Spleen (tissue), 13 donors: ENCODE measurements around the gene OLFM3. TPM values are rescaled to one million over a fixed set of nuclear protein-coding genes. Genes with fewer than 3 reads are reported as not detected.

Experiments used
- DNase-seq: peaks from one replicate; pipeline ENCODE4 v3.0.0-alpha.2; 2020
- H3K27ac ChIP-seq, 8 donors: fragments of 200-600 bp; sonication (generic) in 7 of 8; 1 replicate in 4 of 8; 2 replicates in 4 of 8; pipeline versions ENCODE4 v1.5.0 to v1.8.0; 2016 to 2021; ENCODE audit warnings: inconsistent platforms in 4 of 8, mild to moderate bottlenecking in 4 of 8, moderate library complexity in 1 of 8
- H3K27me3 ChIP-seq, 7 donors: fragments of 200-600 bp; sonication (generic) in 6 of 7; replicated peaks in 1 of 7; 1 replicate in 4 of 7; 2 replicates in 3 of 7; pipeline versions ENCODE4 v1.5.0 to v1.8.0; 2016 to 2021; ENCODE audit warnings: inconsistent platforms in 3 of 7, mild to moderate bottlenecking in 1 of 7
- H3K36me3 ChIP-seq, 6 donors: fragments of 200-600 bp; sonication (generic) in 5 of 6; 1 replicate in 4 of 6; 2 replicates in 2 of 6; pipeline versions ENCODE4 v1.5.0 to v1.8.0; 2016 to 2021; ENCODE audit warnings: inconsistent platforms in 2 of 6
- H3K4me1 ChIP-seq, 6 donors: fragments of 200-600 bp; sonication (generic) in 5 of 6; 1 replicate in 3 of 6; 2 replicates in 3 of 6; pipeline versions ENCODE4 v1.5.0 to v1.8.0; 2016 to 2021; ENCODE audit warnings: inconsistent platforms in 3 of 6
- H3K4me3 ChIP-seq, 8 donors: fragments of 200-600 bp; sonication (generic) in 7 of 8; 1 replicate in 4 of 8; 2 replicates in 4 of 8; pipeline versions ENCODE4 v1.5.0 to v1.8.0; 2016 to 2021; ENCODE audit warnings: inconsistent platforms in 4 of 8, mild to moderate bottlenecking in 4 of 8, moderate library complexity in 2 of 8
- H3K9me3 ChIP-seq, 8 donors: fragments of 200-600 bp; sonication (generic) in 7 of 8; 1 replicate in 4 of 8; 2 replicates in 4 of 8; pipeline versions ENCODE4 v1.5.0 to v1.8.0; 2016 to 2021; ENCODE audit warnings: inconsistent platforms in 4 of 8
- POLR2A ChIP-seq, 3 donors: fragments of 450-650 bp; IDR thresholded peaks; one replicate each; pipeline ENCODE4 v1.5.1; 2017; ENCODE audit warnings: antibody characterized with exemption in 3 of 3, mild to moderate bottlenecking in 1 of 3
- POLR2AphosphoS5 ChIP-seq, 3 donors: sonication (generic); formaldehyde crosslinking; IDR thresholded peaks; one replicate each; pipeline ENCODE4 v1.5.1; 2017; ENCODE audit warnings: antibody characterized with exemption in 3 of 3
- WGBS, 5 donors: extraction: QIAGEN DNeasy Blood & Tissue Kit in 3 of 5; methylation state at CpG; one replicate each; pipeline versions ENCODE4 v1.1.5 to v1.1.7; 2013 to 2018; 5-methylcytosine and 5-hydroxymethylcytosine counted together
- intact Hi-C: fragments of 100-400 bp; cut with DNase I; formaldehyde crosslinking; loops from one replicate; pipeline ENCODE4 v1.15.0; 2023; ENCODE audit warnings: low total_unique reads
- long read RNA-seq, 2 donors: transcript quantifications; one replicate each; lab custom pipeline, GENCODE V29; 2026
- polyA plus RNA-seq, 3 donors: library from polyadenylated mRNA; stranded (reverse); fragments of 200-250 nt; gene quantifications; one replicate each; pipeline ENCODE4 v1.2.1, GENCODE V29; 2013
- total RNA-seq, 7 donors: library from RNA; depleted of rRNA in 3 of 7; stranded (reverse); fragments of >200 nt in 3 of 7; fragmentation: NEBNext Ultra II Directional in 4 of 7; extraction: Animal tissue kit (Norgen Biotek cat#: 25700) in 4 of 7; gene quantifications; one replicate each; pipeline versions ENCODE4 v1.1.0 to v1.2.1, GENCODE V29; 2016 to 2021
- TF ChIP-seq, protein P1 (sequence below), 11 experiments: fragments of 200-600 bp in 7 of 11; fragments of 450-650 bp in 4 of 11; sonication (generic) in 4 of 11; IDR thresholded peaks in 8 of 11; conservative IDR thresholded peaks in 3 of 11; 1 replicate in 7 of 11; 2 replicates in 4 of 11; pipeline versions ENCODE4 v1.4.0 to v1.8.0; 2016 to 2021; ENCODE audit warnings: antibody characterized with exemption in 11 of 11, inconsistent platforms in 4 of 11, mild to moderate bottlenecking in 1 of 11
- donor health status: healthy with polysubstance abuse.
- donor health status: DM: no; HTN: no; CAD: no; lungs with moderate emphysema.
- donor health status: DM: no; HTN: no; CAD: no.
- donor health status: Bipolar disorder and iron deficiency.
- donor health status: healthy.
- donor health status: DM: no; HTN: no; CAD: no.
- donor health status: DM: yes; HTN: yes; CAD: no.

OLFM3 gene
- total RNA-seq (not detected), polyA plus RNA-seq (not detected)
- long read RNA-seq, donor 1: 0 reads
- long read RNA-seq, donor 2: 0 reads

DNA sequence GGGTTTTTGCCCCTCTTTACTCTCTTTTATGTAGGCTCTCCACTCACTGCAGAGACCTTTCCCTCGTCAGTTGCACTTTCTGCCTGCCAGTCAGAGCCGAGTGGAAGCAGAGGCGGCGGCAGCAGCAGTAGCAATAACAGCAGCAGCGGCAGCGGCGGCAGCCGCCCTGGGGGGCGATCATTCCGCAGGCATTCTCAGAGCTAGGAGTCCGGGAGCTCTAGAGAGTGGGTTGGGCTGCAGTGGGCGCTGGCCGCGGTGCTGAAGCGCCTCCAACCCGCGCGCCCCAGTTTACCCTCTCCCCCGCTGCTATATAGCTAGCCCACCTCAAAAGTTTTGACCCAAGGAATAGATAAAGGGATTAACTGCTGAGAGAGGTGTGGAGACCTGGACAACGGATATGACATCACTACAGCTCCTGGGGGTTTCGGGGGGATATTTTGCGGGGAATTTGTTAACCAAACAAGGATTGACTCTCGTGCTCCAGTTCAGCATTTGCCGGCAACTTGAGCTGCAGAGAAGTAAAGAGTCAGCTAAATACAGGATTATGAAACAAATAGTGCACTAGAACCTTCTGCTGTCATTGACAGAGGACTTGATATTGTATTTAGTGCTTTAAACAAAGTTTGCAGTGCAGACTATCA, at the start of gene OLFM3:
OLFM3 (minus strand) TSS at position 102 of the 641 bp plus-strand sequence.
- Histone ChIP-seq H3K27ac (no peak within 1 kb of the TSS), H3K36me3 (no peaks in the 10 kb centered on the region), H3K9me3 (no peaks in the 10 kb centered on the region), H3K4me3 (no peak within 1 kb of the TSS), H3K4me1 (no peaks in the 10 kb centered on the region), H3K27me3 (peaks cover 0 to 20% (median 9%) of the 10 kb centered on the region in 7 donors)
- intact Hi-C loops: no loop called here
- WGBS, 5 donors: 6 to 8% (median 7%) methylated on average over 24 of the region's 24 CpGs
- peak; percentile 60 for DNase-seq
- TF ChIP-seq POLR2A (IDR thresholded peaks at IDR 0.05) (no peak), POLR2AphosphoS5 (IDR thresholded peaks at IDR 0.05) (no peak)
- TF ChIP-seq, protein P1, sequence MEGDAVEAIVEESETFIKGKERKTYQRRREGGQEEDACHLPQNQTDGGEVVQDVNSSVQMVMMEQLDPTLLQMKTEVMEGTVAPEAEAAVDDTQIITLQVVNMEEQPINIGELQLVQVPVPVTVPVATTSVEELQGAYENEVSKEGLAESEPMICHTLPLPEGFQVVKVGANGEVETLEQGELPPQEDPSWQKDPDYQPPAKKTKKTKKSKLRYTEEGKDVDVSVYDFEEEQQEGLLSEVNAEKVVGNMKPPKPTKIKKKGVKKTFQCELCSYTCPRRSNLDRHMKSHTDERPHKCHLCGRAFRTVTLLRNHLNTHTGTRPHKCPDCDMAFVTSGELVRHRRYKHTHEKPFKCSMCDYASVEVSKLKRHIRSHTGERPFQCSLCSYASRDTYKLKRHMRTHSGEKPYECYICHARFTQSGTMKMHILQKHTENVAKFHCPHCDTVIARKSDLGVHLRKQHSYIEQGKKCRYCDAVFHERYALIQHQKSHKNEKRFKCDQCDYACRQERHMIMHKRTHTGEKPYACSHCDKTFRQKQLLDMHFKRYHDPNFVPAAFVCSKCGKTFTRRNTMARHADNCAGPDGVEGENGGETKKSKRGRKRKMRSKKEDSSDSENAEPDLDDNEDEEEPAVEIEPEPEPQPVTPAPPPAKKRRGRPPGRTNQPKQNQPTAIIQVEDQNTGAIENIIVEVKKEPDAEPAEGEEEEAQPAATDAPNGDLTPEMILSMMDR (IDR thresholded peaks at IDR 0.05 in 8 of 11, conservative IDR thresholded peaks at IDR 0.05 in 3 of 11): no peak

DNA sequence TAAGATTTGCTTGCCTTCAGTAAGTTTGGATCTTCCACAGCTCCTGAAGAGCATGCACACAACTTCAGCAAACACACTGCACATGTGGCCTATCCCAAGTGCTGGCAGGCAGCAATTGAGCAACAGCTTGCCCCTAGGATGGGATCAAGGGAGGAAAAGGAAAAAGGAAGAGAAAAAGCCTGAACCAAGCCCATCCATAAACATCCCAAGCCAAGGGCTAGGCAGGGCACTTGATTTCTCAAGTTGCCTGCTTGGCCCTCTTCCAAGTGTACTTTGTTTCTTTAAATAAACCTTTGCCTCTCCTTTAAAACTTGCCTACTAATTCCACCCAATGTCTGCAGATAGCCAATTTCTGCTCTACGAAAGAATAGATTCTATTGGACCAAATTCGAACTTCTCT, 49.0 kb upstream of the OLFM3 start:
- H3K27me3 ChIP-seq: no peaks in the 10 kb centered on the region
- no peaks in the 10 kb centered on the region for H3K36me3 ChIP-seq
- TF ChIP-seq POLR2AphosphoS5 (IDR thresholded peaks at IDR 0.05) (no peak), POLR2A (IDR thresholded peaks at IDR 0.05) (no peak)
- TF ChIP-seq, protein P1 (IDR thresholded peaks at IDR 0.05 in 8 of 11, conservative IDR thresholded peaks at IDR 0.05 in 3 of 11): no peak
- no peak for DNase-seq
- 87 to 94% (median 89%) methylated on average over 2 of the region's 2 CpGs for WGBS, 5 donors
- no peak overlapping the region for H3K27ac ChIP-seq
- H3K9me3 ChIP-seq: no peaks in the 10 kb centered on the region
- intact Hi-C loops: no loop called here
- no peaks in the 10 kb centered on the region for H3K4me1 ChIP-seq
- no peak overlapping the region for H3K4me3 ChIP-seq

DNA sequence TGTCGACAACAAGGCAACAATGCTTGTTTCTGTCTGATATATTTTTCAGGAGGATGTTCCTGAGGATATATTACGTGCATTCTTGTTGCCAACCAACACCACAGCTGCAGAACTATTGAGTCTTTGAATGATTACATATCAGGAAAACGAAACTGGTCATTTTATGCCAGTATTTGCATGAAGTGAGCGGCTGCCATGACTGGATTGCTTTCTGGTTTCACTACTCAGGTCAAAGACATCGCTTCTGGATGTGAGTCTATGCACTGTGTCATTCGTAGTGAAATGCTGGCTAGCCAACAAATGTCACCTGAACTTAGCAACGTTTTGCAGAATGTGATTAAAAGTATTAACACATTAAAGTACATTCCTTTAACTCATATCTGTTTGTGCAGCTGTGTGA, 35.8 kb upstream of the OLFM3 start:
- WGBS, 5 donors: 65 to 79% (median 72%) methylated on average over 7 of the region's 7 CpGs
- Histone ChIP-seq H3K4me3 (no peak overlapping the region), H3K4me1 (no peaks in the 10 kb centered on the region), H3K27me3 (no peaks in the 10 kb centered on the region), H3K9me3 (no peaks in the 10 kb centered on the region), H3K36me3 (no peaks in the 10 kb centered on the region), H3K27ac (no peak overlapping the region)
- TF ChIP-seq POLR2AphosphoS5 (IDR thresholded peaks at IDR 0.05) (no peak), POLR2A (IDR thresholded peaks at IDR 0.05) (no peak)
- TF ChIP-seq, protein P1 (IDR thresholded peaks at IDR 0.05 in 8 of 11, conservative IDR thresholded peaks at IDR 0.05 in 3 of 11): no peak
- intact Hi-C loops: no loop called here
- DNase-seq: no peak

DNA sequence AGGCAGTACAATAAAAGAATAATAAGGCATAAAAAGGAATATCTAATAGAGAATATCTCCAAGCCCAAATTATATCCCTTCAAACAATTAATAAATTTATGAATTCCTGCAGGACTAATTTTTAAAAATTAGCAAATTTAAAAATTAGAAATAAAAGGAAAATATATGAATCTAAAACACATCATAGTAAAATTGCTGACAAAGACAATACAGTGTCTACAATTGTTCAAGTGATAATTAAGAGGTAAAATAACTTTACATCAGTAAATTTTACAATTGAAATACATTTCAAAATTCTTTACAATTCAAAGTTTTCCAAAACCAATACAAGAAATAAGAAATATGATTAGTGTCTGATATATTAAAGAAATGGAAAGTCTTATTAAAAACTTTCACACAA, 22.8 kb upstream of the OLFM3 start:
- TF ChIP-seq POLR2AphosphoS5 (IDR thresholded peaks at IDR 0.05): no peak
- TF ChIP-seq, protein P1 (IDR thresholded peaks at IDR 0.05 in 8 of 11, conservative IDR thresholded peaks at IDR 0.05 in 3 of 11): no peak
- no peak for TF ChIP-seq POLR2A (IDR thresholded peaks at IDR 0.05)
- intact Hi-C loops: no loop called here

More for the DNA sequence above, 22.8 kb upstream of the OLFM3 start:
- no peak overlapping the region for H3K27ac ChIP-seq
- H3K4me3 ChIP-seq: no peak overlapping the region
- no peak for DNase-seq
- peaks cover 0 to 23% (median 12%) of the 10 kb centered on the region in 8 donors for H3K9me3 ChIP-seq
- H3K27me3 ChIP-seq: no peaks in the 10 kb centered on the region
- H3K4me1 ChIP-seq: no peaks in the 10 kb centered on the region
- H3K36me3 ChIP-seq: no peaks in the 10 kb centered on the region
